HG02840 (cell line): Measurements from ENCODE around the gene RICTOR.

Source experiments
- ATAC-seq: cut with Tn5 transposase; IDR thresholded peaks from one replicate; pipeline ENCODE4 v1.9.1; 2021; ENCODE audit warnings: mild to moderate bottlenecking, moderate library complexity, moderate number of reproducible peaks; ENCODE audit not compliant: unreplicated experiment, low FRiP score

Gene RICTOR

GRCh38 chr5:39099831-39100230 lies 25.6 kb upstream of the RICTOR start:
- no peak for ATAC-seq

GRCh38 chr5:39093352-39093751 lies 19.2 kb upstream of the RICTOR start:
- ATAC-seq: no peak

- no peak for ATAC-seq
Measured at GRCh38 chr5:39092581-39093351, 18.6 kb upstream of the RICTOR start.

DNA sequence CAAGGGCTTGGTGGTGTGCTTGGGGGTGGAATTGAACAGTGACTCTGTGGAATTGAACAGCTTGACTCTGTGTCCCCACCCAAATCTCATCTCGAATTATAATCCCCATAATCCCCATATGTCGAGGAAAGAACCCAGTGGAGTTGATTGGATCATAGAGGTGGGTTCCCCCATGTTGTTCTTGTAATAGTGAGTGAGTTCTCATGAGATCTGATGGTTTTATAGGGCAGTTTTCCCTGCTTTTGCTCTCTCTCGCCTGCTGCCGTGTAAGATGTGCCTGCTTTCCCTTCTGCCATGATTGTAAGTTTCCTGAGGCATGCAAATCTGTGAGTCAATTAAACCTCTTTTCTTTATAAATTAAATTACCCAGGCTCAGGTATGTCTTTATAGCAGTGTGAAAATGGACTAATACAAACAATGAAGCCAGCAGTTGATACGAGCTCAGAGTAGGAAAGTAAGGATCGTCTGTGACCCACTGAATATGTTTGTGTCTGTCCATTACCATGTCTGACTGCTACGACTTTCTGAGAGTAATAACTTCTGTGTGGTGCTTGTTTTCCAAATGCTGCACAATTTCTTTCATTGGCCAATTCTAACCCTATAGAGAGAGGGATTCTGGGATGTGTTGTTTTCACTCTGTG lies 17.9 kb upstream of the RICTOR start:
- ATAC-seq: no peak

GRCh38 chr5:39083968-39084367 lies 9.8 kb upstream of the RICTOR start:
- ATAC-seq: no peak

GRCh38 chr5:39082995-39083394 lies 8.8 kb upstream of the RICTOR start:
- ATAC-seq: no peak

GRCh38 chr5:39080597-39081204 lies 6.5 kb upstream of the RICTOR start:
- ATAC-seq: no peak

- ATAC-seq: no peak
Measured at GRCh38 chr5:39080168-39080567, 6.0 kb upstream of the RICTOR start.

- ATAC-seq: no peak
Measured at GRCh38 chr5:39079147-39079546, 4.9 kb upstream of the RICTOR start.

- peak; percentile 17 for ATAC-seq
Measured at GRCh38 chr5:39076757-39077728, 2.8 kb upstream of the RICTOR start.

- ATAC-seq: no peak
Measured at GRCh38 chr5:39076101-39076756, 2.0 kb upstream of the RICTOR start.

GRCh38 chr5:39073767-39074016 lies 507 bp downstream of the RICTOR start:
- ATAC-seq: peak; percentile 29

- peak; percentile 35 for ATAC-seq
Measured at GRCh38 chr5:39072925-39073766, 1.1 kb downstream of the RICTOR start.

- ATAC-seq: no peak
Measured at GRCh38 chr5:39068099-39068498, 6.1 kb downstream of the RICTOR start.

- ATAC-seq: no peak
Measured at GRCh38 chr5:39064450-39064849, 9.7 kb downstream of the RICTOR start.

- no peak for ATAC-seq
Measured at GRCh38 chr5:39063037-39063436, 11.2 kb downstream of the RICTOR start.

DNA sequence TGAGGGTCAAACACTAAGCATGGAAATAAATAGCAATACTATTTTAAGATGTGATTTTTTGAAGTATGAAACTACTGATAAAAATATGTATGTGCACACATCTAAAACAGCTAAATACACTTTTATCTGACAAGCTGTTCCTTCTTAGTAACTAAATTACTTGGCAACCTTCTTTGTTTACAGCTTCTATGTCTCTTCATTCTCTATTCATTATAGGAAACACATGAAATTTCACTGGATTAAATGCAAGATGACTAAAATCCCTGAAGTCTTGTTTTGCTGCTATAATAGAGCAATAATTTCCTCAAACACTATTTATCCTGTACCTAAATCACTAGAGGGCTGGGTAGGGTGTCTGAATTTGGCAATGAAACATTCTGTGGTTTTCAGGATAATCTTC lies 11.7 kb downstream of the RICTOR start:
- no peak for ATAC-seq

DNA sequence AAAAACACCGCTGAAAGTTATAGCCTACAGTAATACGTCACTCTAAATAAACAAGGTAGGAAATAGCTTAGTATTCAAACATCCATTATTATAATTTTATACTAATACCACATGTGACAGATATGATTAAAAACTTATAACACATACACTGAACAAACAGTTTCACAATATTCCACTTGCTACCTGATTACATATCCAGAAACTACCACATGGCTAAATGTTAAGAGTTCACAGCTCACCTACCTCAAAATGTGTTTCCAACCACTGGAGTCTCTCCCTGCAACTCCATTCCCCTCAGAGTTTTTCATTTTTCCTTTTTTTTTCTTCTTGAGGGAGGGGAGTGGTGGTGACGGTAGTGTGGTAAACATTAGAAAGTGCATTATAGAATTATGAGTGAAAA lies 12.1 kb downstream of the RICTOR start:
- no peak for ATAC-seq

DNA sequence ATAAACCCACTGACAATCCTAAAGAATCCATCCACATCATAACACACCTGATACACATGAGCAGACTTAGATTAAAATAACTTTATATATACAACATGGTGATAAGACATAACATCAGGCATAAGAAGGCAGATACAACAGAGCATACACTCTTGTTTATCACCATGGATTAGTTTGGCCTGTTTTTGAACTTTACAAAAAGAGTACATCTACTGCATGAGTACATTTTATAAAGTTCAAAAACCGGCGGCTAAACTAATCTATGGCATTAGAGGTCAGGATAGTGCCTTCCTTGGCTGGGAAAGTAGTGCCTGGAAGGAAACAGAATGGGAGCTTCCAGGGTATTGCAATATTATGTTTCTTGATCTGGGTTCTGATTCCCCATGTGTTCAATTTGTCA lies 15.1 kb downstream of the RICTOR start:
- no peak for ATAC-seq
